ENCODE results near the gene DNAJC16. TPM values are rescaled to one million over a fixed set of nuclear protein-coding genes. Genes with fewer than 3 reads are reported as not detected.

The DNAJC16 gene
- total and polyA plus RNA-seq, 9 of the 15 experiments (the other 6 are each of a cell fraction or from before 2014, with no cell fraction given), result 6.9 to 16.8 (median 12.8) TPM

DNA sequence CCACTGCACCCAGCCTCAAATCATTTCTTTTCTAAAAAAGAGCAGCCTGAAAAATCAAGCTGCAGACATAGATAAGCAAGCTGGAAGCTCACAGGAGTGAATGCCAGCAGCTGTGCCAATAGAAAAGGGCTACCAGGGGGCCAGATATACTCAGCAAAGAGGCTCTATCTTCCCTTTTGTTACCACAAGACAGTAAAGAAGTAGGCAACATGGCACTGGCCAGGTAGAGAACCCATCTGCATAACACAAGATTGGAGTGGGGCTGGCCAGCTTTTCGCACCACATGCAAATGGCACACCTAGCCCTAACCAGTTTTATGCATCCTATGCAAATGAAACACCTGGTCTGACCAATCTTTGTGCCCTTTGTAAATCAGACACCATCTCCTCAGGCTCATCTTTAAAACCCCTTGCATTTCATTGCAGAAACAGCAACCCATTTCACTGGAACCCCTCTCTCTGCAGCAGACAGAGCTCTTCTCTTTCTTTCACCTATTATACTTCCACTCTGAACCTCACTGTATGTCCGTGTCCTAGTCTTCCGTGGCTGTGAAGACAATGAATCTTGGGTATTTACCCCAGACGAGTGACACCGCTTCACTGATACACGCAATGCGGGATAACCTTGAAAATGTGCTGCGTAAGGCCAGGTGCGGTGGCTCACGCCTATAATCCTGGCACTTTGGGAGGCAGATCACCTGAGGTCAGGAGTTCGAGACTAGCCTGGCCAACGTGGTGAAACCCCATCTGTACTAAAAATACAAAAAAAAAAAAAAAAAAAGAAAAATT is 17.8 kb upstream of the DNAJC16 start:
- BruUV-seq (replicated peaks), result no TSS peak
- WGBS (ENCODE audit: insufficient coverage, low coverage, missing lambda C conversion rate), result 69% methylated on average over 12 of the region's 12 CpGs
- Histone ChIP-seq H3K9me1 (ENCODE audit: control insufficient read depth, insufficient read depth, low read length) (no peaks in the 10 kb centered on the region), H2AFZ (ENCODE audit: low read depth, low read length) (no peak overlapping the region), H3K36me3 (ENCODE audit: control insufficient read depth, insufficient read depth, low read length) (peaks cover 55% of the 10 kb centered on the region; the same call in 2 of the 3 replicates), H3K27me3 (ENCODE audit: control insufficient read depth in 2 of 2, insufficient read depth in 2 of 2, low read length in 2 of 2) (no peaks in the 10 kb centered on the region), H3K4me2 (ENCODE audit: insufficient read depth, low read length) (no peak overlapping the region), H3K4me3 (no peak overlapping the region), H3K9me3 (replicated peaks; ENCODE audit: control insufficient read depth, insufficient read depth, low read depth, low read length) (no peaks in the 10 kb centered on the region), H3K27ac (ENCODE audit: extremely low read depth, low read depth, low read length) (no peak overlapping the region), H4K20me1 (replicated peaks; ENCODE audit: control insufficient read depth, insufficient read depth, low read length) (no peaks in the 10 kb centered on the region; the same call in 1 of the 2 replicates), H3K4me1 (replicated peaks in 1 of 2; ENCODE audit: control insufficient read depth in 2 of 2, insufficient read depth in 2 of 2, low read length in 2 of 2) (peaks cover 4% of the 10 kb centered on the region in 2 experiments; a peak in 3 of 5 replicates), H3K9ac (ENCODE audit: insufficient read depth in 1 of 2, low read depth in 2 of 2, low read length in 2 of 2) (no peak overlapping the region), H3K79me2 (ENCODE audit: control insufficient read depth, insufficient read depth, low read length) (peaks cover 3% of the 10 kb centered on the region; the same call in 2 of the 3 replicates)
- FAIRE-seq (peak; percentile 44), ATAC-seq (no peak; the same call in 1 of the 3 replicates), DNase-seq (ENCODE audit: extremely low read depth in 1 of 4, low spot score in 3 of 4) (no peak)
- intact Hi-C loops (cut with micrococcal nuclease), result no loop called here
- ChIA-PET POLR2A (interaction anchor here (0.7 to 1.4 kb wide), 3 partner anchors 9 to 96 kb away, joined by 3 to 4 read pairs (median 3); no protein-coding TSS in a partner anchor), CTCF (ENCODE audit: low intra/inter-chr PET ratio) (no interaction called here)
- in situ Hi-C loops (cut with MboI), result no loop called here
- TF ChIP-seq, protein P1, sequence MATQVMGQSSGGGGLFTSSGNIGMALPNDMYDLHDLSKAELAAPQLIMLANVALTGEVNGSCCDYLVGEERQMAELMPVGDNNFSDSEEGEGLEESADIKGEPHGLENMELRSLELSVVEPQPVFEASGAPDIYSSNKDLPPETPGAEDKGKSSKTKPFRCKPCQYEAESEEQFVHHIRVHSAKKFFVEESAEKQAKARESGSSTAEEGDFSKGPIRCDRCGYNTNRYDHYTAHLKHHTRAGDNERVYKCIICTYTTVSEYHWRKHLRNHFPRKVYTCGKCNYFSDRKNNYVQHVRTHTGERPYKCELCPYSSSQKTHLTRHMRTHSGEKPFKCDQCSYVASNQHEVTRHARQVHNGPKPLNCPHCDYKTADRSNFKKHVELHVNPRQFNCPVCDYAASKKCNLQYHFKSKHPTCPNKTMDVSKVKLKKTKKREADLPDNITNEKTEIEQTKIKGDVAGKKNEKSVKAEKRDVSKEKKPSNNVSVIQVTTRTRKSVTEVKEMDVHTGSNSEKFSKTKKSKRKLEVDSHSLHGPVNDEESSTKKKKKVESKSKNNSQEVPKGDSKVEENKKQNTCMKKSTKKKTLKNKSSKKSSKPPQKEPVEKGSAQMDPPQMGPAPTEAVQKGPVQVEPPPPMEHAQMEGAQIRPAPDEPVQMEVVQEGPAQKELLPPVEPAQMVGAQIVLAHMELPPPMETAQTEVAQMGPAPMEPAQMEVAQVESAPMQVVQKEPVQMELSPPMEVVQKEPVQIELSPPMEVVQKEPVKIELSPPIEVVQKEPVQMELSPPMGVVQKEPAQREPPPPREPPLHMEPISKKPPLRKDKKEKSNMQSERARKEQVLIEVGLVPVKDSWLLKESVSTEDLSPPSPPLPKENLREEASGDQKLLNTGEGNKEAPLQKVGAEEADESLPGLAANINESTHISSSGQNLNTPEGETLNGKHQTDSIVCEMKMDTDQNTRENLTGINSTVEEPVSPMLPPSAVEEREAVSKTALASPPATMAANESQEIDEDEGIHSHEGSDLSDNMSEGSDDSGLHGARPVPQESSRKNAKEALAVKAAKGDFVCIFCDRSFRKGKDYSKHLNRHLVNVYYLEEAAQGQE (IDR thresholded peaks at IDR 0.05; ENCODE audit: borderline replicate concordance), result no peak
- TF ChIP-seq, protein P1 (CRISPR knock-in tag; IDR thresholded peaks at IDR 0.05; ENCODE audit: low read depth), result no peak
- TF ChIP-seq, protein P2, sequence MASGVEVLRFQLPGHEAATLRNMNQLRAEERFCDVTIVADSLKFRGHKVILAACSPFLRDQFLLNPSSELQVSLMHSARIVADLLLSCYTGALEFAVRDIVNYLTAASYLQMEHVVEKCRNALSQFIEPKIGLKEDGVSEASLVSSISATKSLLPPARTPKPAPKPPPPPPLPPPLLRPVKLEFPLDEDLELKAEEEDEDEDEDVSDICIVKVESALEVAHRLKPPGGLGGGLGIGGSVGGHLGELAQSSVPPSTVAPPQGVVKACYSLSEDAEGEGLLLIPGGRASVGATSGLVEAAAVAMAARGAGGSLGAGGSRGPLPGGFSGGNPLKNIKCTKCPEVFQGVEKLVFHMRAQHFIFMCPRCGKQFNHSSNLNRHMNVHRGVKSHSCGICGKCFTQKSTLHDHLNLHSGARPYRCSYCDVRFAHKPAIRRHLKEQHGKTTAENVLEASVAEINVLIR (CRISPR knock-in tag; IDR thresholded peaks at IDR 0.05), result no peak
- TF ChIP-seq BCL6 (CRISPR knock-in tag; IDR thresholded peaks at IDR 0.05) (no peak), KDM1A (IDR thresholded peaks at IDR 0.05) (peak; percentile 46 to 54; a peak in 3 of 4 replicates), RNF2 (IDR thresholded peaks at IDR 0.05) (no peak), ZKSCAN8 (CRISPR knock-in tag; IDR thresholded peaks at IDR 0.05) (no peak), PRPF4 (IDR thresholded peaks at IDR 0.05; ENCODE audit: insufficient read depth, low read depth, low read length, poor library complexity, severe bottlenecking) (no peak), CBFA2T3 (IDR thresholded peaks at IDR 0.05) (peak; percentile 80), HDAC2 (IDR thresholded peaks at IDR 0.05) (no peak)
- TF ChIP-seq, protein P3, sequence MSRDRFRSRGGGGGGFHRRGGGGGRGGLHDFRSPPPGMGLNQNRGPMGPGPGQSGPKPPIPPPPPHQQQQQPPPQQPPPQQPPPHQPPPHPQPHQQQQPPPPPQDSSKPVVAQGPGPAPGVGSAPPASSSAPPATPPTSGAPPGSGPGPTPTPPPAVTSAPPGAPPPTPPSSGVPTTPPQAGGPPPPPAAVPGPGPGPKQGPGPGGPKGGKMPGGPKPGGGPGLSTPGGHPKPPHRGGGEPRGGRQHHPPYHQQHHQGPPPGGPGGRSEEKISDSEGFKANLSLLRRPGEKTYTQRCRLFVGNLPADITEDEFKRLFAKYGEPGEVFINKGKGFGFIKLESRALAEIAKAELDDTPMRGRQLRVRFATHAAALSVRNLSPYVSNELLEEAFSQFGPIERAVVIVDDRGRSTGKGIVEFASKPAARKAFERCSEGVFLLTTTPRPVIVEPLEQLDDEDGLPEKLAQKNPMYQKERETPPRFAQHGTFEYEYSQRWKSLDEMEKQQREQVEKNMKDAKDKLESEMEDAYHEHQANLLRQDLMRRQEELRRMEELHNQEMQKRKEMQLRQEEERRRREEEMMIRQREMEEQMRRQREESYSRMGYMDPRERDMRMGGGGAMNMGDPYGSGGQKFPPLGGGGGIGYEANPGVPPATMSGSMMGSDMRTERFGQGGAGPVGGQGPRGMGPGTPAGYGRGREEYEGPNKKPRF (IDR thresholded peaks at IDR 0.05; ENCODE audit: low read depth, low read length), result no peak

Data from K562 (cell line).